HG03432 (cell line): ENCODE data around the gene C17orf114.

Source experiments
- ATAC-seq: cut with Tn5 transposase; IDR thresholded peaks from one replicate; pipeline ENCODE4 v1.9.1; 2021; ENCODE audit warnings: mild to moderate bottlenecking, moderate library complexity; ENCODE audit not compliant: unreplicated experiment

Gene C17orf114

GRCh38 chr17:4823373-4824089 lies 21.4 kb upstream of the C17orf114 start:
- ATAC-seq: no peak

DNA sequence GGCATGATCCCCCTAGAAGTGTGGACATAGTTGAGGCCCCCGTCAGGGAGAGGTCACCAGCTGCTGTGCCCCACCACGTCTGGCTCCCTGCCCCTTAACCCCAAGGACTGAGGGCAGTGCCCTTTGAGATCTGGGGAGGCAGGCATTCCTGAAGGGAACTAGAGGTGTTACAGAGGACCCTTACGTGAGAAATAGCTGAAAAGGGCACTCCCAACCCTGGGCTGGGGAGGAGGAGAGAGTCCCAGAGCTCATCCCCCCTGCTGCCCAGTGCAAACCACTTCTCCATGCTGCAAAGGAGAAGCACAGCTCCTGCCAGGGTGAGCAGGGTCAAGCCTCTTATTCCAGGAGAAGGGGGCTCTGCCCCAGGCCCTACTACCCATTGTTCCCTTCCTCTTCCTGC lies 20.7 kb upstream of the C17orf114 start:
- ATAC-seq: no peak

GRCh38 chr17:4818276-4818675 lies 16.1 kb upstream of the C17orf114 start:
- ATAC-seq: no peak

DNA sequence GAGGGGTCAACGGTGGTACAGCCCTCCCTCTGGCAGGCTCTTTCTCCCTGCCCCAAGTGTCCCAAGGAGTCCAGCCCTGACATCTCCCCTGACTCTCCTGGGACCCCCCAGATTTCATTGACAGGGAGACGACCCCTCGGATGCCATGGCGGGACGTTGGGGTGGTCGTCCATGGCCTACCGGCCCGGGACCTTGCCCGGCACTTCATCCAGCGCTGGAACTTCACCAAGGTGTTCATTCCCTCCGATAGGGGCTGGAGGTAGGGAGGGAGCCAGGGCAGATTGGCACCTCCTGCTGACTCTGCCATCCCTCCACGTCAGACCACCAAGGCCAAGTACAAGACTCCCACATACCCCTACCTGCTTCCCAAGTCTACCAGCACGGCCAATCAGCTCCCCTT lies 14.7 kb upstream of the C17orf114 start:
- ATAC-seq: no peak

DNA sequence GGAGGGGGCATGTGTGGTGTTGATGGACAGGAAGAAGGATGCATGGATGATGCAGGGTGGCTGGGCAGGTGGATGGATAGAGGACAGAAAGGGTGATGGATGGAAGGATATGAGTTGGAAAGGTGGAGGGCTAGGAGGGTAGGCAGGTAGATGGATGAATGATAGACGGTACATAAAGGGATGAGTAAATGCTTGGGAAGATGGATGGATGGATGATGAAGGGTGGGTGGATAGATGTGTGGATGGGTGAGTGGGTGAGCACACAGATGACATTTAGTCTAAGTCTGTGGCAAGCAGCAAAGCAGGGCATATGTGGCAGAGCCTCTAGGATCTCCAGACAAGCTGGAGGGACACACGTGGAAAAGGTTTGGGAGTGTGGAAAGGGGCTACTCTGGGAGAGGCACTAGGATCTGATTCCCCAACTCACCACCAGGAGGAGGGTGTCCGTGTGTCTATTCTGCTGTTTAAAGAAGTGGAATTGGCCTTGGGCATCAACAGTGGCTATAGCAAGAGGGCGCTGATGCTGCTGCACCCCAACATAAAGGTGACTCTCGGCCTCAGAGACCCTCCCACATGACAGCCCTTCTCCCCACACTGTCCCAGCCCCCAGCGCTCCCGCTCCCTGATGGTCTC lies 13.0 kb upstream of the C17orf114 start:
- no peak for ATAC-seq

DNA sequence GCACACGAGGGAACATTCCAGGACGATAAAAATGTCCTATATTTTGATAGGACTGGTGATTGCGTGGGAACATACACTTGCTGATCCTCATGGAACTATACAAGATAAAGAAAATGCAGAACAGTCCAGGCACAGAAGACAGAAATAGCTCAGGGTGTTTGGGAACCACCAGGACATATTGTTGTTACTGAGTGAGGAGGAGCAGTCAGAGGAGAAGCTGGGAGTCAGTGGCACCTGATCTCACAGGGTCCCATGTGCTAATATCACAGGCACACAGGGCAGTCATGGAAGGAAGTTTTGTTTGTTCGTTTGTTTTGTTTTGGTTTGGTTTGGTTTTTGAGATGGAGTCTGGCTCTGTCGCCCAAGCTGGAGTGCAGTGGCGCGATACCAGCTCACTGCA lies 10.6 kb upstream of the C17orf114 start:
- ATAC-seq: no peak

- ATAC-seq: no peak
Measured at GRCh38 chr17:4811471-4811870, 9.3 kb upstream of the C17orf114 start.

GRCh38 chr17:4810696-4811290 lies 8.7 kb upstream of the C17orf114 start:
- ATAC-seq: no peak

- ATAC-seq: no peak
Measured at GRCh38 chr17:4808378-4808767, 6.2 kb upstream of the C17orf114 start.

- no peak for ATAC-seq
Measured at GRCh38 chr17:4807605-4808377, 5.7 kb upstream of the C17orf114 start.

GRCh38 chr17:4806777-4807604 lies 4.9 kb upstream of the C17orf114 start, which contains the start of gene PLD2:
TSS of gene PLD2 (plus strand) at chr17:4807152. CDS start at chr17:4807773, 621 bp downstream.
- peak; percentile 92 for ATAC-seq

DNA sequence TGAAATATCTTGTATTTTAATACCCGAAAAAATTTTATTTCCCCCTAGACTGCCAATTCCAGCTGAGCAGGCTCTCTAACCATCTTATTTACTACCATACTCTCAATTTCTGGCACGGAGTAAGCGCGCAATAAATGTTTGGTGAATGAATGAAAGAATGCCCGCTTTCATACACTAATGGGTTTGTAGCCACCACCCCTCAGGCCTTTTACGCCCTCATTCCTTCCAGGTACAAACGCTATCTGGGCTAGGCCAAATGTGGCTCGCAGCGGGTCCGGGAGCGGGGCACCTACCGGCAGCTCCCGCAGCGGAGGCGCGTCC lies 4.3 kb upstream of the C17orf114 start:
- ATAC-seq: no peak

GRCh38 chr17:4800462-4801196 lies 1.5 kb downstream of the C17orf114 start:
- ATAC-seq: no peak

DNA sequence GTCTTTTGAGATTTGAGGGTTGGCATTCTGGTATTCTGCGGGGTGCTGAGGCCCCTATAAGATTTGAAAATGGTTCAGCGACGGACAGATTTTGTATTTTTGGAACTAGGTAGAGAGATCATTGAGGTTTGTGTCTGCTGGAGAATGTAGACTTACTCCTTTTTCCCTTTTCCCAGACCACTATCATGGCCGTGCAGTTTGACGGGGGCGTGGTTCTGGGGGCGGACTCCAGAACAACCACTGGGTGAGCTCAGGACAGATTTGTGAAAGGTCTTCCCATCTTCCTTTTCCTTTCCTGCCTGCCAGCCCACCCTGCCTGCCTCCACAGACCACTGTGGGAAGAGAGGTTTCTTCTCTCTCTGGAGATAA lies 5.6 kb downstream of the C17orf114 start:
- ATAC-seq: peak; percentile 19

DNA sequence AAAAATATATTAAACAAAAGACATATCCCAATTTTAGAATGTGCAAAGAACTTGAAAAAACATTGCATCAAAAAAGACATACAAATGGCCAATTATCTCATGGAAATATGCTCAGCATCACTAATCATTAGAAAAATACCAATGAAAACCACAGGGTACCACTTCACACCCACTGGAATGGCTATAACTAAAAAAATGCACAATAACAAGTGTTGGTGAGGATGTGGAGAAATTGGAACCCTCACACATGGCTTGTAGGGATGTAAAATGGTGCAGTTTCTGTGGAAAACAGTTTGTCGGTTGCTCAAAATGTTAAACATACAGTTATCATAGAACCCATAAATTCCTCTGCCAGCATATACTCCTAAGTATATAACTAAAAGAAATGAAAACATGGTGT lies 7.0 kb downstream of the C17orf114 start:
- no peak for ATAC-seq

DNA sequence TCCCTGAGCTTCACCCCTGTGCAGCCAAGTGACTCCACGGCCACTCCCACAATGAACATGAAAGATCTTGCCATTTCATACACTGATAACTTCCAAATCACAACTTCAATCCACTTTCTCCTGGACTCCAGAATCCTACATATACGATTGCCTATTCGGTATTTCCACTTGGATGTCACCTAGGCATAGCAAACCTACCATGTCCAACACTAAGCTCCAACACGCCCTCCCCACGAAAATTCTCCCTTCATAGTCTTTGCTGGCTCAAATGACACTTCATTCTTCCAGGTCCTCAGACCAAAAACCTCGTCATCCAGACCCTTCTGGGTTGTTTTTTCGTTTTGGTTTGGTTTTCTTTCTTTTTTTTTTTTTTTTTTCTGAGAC lies 11.4 kb downstream of the C17orf114 start:
- no peak for ATAC-seq

DNA sequence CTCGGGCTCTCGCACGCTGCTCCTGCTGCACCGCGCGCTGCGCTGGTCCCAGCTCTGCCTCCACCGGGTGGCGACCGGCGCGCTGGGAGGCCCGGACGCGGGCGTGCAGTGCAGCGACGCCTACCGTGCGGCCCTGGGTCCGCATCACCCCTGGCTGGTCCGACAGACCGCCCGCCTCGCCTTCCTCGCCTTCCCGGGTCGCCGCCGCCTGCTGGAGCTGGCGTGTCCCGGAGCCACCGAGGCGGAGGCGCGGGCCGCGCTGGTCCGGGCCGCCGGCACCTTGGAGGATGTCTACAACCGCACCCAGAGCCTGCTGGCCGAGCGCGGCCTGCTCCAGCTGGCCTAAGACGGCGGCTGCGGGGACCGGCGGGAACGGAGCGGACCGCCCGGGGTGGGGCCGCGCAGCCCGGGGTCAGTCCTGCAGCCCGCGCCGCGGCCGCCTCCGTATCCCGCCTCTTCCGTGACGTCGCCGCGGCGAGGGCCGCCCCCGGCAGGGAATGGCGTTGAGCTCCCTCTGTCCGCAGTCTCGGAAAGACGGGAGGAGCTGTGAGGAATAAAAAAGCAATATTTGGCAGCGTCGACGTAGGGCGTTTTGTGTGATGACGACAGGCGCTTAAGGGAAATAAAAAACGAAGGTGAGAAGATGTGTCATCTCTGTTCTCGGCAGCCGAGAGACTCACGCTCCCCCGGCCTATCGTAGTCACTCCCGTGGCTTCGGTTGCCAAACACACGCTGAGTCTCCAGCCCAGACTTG lies 12.0 kb downstream of the C17orf114 start:
- peak; percentile 79 for ATAC-seq

DNA sequence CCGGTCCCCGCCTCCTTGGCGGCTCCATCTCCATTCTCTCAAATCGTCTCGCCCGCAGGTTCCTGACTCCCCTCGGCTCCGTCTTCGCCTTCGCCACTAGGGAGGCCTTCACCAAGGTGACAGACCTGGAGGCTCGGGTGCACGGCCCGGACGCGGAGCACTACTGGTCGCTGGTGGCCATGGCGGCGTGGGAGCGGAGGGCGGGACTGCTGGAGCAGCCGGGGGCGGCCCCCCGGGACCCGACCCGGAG lies 12.5 kb downstream of the C17orf114 start:
- no peak for ATAC-seq

- ATAC-seq: no peak
Measured at GRCh38 chr17:4788807-4789700, 13.1 kb downstream of the C17orf114 start, which contains the start of gene GLTPD2. TSS of gene GLTPD2 (plus strand) at chr17:4788964. CDS start at chr17:4789012, 48 bp downstream.
